HG02571 (cell line): Measurements from ENCODE around the gene RELN.
"Not testable (repeated sequence)": the region's sequence is repeated elsewhere in the genome, so short reads cannot be mapped to it uniquely, and the experiment has no call there.

Experiments used
- ATAC-seq: cut with Tn5 transposase; IDR thresholded peaks from one replicate; pipeline ENCODE4 v1.9.1; 2021; ENCODE audit warnings: mild to moderate bottlenecking, moderate library complexity; ENCODE audit not compliant: unreplicated experiment

RELN gene

DNA sequence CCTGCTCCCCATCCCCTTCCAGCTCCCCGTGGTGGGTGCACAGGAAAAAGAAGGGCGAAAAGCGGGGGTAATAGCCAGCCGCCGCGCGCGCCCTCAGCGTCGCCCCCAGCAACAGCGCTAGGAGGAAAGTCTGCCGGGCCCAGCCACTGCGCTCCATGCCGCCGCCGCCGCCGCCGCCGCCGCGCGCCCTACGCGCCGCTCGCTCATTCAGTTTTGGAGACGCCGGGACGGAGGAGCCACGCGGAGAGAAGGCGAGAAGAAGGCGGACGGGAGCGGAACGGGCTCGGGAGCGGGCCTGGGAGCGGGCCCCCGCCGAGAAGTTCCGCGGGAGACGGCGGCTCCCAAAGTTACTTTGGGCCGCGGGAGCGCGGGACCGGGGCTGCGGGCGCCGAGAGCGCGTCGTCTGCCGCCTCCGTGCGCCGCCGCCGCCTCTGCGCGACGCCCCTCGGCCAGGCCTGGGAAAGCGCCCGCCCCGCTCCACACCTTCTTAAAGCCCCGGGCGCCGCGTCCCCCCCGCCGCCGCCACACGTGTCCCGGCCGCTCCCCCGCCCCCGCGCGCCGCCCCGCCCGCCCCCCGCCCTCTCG lies at the start of gene RELN:
RELN (minus strand) TSS at position 459 of the 585 bp plus-strand sequence; CDS start at position 157, 302 bp downstream.
- no peak for ATAC-seq

DNA sequence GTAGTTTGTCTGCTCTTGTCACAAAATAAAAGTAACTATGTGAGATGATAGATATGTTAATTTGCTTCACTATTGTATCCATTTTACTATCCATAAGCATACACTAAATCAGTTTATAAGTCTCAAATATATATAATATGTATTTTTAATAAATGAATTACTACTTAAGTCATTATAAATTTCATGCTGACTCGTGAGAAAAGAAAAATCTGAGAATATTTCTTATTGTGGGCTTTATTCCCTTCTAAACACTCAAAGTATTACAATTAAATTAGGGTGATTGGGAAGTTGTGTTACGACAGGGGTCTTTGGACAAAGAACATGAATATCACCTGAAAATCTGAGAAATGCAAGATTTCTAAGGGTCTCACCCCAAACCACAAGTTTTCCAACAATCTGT lies 48.7 kb upstream of the RELN start:
- no peak for ATAC-seq

DNA sequence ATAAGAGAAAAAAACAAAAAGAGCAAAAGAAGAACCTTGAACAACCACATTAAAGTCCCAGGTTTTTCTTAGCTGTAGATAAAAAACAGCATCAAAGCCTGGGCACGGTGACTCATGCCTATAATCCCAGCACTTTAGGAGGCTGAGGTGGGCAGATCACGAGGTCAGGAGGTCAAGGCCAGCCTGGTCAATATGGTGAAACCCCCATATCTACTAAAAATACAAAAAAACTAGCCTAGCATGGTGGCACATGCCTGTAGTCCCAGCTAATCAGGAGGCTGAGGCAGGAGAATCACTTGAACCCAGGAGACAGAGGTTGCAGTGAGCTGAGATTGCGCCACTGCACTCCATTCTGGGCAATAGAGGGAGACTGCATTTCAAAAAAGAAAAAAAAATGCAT lies 47.4 kb upstream of the RELN start:
- ATAC-seq, result not testable (repeated sequence)

DNA sequence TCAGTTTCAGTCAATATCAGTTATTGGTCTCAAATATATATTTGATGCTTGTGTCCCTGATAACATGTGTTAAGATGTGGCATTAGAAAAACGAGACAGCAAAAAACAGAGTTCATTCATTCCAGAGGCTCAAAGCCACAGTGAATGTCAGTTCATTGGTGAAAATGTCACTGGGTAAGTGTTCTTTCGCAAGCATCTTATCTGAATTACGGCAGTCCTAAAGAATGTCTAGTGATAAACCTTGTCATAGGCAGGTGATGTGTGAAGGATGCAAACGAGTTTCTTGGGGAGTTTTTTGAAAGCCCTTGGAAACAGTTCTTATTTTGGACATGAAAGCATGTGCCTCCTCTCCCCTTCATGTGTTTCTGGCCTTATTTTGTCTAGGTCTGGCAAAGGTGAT lies 45.9 kb upstream of the RELN start:
- ATAC-seq, result no peak

DNA sequence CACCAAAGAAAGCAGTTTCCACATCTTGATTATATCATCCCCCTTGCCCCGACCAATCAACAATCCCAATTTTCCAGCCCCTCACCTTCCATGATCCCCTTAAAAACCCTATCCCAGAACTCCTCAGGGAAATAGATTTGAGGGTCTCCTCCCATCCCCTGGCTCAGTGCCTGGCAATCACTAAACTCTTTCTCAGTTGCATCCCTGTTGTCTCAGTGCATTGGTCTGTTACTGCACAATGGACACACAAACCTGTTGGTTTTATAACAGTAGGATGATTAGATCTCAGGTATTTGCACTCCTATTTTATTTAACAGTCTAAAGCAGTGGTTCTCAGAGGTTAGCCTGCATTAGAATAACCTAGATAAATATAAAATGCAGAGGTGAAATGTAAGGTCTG lies 45.2 kb upstream of the RELN start:
- ATAC-seq, result no peak

DNA sequence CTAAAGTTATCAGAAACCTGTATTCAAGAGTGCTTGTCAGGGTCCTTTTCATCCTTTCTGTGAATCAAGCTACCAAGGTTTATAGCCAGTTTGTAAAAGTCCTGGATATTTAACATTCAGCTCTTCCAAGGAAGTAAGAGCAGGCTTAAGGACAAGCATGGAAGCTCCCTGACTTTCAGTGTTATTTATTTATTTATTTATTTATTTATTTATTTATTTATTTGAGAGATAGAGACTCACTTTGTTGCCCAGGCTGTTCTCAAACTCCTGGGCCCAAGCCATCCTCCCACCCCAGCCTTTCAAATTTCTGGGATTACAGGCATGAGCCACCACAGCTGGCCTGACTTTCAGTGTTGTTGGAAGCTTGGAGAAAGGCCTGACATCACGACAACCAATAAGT lies 44.4 kb upstream of the RELN start:
- ATAC-seq, result no peak

DNA sequence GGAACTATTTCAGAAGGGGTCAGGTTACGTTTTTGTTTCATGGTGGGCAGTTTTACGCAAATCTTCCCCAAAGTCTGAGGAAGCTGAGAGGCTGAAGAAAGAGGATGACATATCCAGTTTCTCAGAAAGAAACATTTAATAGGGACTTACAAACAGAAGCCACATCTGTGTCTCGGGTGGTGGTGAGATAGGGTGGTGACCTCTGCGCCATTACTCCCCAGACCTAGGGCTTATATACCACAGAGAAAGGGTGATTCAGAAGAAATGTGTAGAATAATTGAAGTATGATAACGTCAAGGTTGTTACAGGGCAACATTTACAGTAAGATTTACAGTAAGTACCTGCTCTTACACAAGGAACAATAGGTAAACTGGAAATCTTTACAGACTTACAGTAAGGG lies 43.0 kb upstream of the RELN start:
- no peak for ATAC-seq

DNA sequence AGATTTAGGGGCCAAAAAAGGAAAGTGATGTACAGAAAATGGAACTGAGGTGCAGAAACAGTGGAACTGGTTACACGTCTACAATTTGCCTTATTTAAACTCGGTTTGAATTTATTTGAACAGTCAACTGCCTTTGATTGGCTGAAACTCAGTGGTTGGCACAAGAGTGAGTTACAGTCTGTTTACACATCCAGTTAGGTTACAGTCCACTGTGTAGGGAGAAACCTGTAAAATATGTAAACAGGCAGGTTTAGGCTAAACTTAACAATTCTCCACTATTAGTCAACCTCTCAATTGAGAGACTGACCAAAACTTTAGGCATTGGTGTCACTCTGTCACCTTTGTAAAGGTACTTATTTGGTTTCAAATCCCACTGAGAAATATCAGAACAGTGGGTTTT lies 40.3 kb upstream of the RELN start:
- ATAC-seq, result no peak

DNA sequence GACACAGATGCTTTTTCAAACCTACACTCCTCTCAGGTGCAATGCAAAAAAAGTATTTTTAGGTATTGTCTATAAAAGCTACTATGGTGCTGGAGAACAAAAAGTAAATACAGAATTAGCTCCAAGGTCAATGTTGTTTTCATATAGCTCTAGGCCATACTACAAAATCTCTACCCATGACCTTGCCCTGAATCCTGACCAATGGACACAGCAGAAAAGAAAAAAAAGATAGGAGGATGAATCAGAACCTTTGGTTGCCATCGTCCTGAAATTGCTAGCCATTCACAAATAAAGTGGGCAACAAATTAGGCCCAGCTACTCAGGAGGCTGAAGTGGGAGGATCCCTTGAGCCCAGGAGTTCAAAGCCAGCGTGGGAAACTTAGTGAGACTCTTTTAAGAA lies 35.2 kb upstream of the RELN start:
- ATAC-seq, result no peak

DNA sequence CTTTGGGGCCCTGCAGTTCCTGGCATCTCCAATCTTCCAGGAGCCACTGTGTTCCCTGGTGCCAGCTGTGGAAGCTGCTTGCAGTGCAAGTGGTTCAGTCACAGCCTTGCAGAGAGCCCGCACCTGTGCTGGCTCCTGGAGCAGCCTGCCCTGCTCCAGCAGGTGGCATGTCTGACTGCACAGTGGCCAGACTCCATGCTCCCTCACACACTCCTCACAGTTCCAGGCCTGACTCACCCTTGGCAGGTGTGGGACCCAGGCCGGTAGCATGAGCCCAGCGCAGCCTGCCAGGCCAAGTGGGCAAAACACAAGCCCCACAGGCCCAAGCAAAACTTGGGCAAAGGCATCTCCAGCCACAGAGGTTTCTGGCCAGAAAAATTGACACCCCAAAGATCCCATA lies 33.6 kb upstream of the RELN start:
- ATAC-seq, result no peak

DNA sequence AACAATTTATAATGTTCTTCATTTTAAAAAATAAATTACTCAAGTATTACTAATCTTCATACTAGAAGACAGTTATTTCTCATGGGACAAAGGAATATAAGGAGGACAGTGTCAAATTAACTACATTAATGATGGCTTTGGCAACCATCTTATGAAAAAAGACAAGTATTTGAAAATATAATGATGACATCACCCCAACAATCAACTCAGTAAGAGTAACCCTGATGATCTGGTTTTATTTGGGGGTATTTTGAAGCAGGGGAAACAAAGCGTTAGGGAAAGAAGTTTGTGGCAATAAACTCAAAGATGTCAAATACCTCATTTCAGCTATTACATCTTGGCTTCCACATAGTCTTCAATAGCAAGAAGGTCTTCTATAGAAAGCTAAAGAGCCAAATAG lies 29.0 kb upstream of the RELN start:
- ATAC-seq, result no peak

DNA sequence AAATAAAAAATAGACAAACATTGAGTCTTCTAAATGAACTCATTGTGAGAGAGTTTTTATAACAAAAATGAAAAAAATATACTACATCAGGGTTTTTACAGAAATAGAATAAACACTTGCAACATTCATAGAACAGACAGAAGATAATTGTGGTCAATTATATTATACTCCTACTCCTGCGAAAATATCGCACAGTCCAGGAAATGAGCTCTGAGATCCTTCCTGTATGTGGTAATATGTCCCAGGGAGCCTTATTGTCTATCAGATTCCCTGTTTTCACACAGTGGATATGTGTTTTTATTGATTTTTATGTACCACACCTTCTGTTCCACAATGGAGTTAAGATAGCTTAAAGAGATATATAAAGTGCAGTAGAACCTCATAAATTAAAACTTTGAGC lies 27.5 kb upstream of the RELN start:
- no peak for ATAC-seq

DNA sequence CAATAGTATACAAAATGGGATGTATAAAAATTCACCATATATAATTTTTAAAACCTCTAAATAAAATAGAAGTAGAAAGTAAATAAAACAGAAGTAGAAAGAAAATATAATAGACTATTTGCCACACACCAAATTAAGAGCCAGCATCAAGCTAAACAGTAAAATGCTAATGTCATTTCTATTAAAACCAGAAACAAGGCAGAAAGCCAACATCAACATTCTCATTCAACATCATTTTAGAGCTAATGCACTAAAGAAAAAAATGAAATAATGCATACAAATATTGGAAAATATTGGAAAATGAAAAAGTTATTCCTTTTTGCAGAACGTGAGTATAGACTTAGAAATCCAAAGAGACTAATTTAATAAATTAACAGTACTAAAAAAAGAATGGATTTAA lies 23.4 kb upstream of the RELN start:
- no peak for ATAC-seq

DNA sequence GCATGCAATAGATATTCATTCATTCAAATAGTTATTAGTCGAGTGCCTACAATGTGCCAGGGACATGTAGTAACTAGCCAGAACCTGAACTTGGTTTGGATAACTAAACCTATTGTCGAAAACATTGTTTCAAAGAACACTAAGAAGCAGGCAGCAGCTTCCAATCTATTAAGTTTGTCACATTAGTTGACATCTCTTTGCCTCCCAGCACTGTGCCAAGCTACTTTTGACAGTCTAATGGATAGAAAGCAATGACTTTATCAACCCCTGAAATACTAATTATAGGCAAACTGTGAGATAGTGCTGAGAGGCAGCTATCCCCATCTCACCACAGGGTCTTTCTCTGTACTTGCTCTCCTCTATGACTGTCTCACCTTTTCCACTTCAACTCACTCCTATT lies 22.4 kb upstream of the RELN start:
- ATAC-seq, result no peak

DNA sequence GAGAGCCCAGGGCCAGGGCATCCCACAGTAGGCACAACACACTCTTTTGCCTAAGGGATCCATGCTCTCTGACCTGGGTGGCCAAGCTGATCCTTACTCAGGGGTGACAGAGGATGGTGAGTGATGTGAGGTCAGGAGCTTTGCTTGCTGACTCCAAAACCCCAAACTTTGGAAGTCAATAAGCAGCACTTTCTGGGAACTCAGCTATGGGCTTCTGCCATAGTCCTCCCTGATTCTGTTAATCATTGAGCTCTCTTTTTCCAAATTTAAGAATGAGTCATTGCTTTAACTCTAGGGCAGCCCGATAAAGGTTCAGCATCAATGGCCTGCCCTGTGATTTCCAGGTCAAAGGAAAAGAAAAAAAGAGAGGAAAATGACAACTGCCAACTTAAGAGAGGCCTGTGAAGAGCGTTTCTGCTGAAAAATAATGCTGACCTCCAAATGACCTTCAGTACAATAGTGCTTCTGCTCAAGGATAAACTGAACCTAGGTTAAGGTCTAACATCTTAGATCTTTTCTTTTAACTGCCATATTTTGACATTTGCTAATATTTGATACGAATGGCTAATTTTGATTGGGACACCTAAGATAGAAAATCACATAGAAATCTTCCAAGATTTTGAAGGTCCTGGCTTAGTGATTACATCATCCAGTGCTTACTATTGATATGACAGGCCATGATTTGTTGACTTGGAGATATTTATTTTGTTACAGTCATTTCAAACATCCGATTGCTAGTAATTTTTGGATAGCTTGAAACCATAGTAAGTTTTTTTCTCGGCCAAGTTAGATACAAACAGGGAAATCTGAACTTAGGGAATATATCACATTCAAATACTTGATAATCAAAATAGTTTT lies 20.8 kb upstream of the RELN start:
- no peak for ATAC-seq

DNA sequence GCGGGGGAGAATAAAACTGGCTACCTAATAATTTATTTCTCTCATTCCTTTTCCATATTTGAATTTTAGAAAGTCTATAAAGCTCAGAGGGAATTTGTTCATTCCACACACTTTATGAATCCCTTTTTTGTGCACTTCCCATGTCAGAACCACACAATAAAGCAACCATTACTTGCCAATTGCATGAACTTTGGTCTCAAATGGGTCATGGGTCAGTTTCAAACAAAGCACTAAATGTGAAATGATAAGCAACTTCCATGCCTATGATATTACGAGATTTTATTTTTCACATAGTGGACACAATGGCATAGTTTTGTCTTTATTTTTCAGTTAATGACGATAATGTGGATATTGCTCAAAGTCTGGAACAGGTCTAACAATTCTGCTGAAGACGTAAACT lies 18.6 kb upstream of the RELN start:
- ATAC-seq, result no peak

DNA sequence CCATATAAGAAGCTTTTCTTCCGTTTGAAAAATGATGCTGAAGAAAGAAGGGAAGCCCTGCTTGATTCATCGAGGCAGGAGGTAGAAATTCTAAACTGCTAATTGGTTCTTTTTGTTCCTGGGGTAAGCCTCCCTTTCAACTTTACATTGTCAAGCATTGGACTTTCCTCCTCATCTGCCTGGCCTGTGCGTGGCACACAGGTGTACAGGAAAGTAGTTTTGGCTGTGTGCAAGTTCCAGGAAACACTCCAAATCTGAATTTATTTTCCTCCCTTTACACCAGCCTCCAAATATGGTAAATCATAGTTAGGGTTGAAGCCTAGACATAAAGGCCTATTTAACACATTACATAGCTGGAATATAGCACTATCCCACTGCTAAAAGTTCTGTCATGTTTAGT lies 18.2 kb upstream of the RELN start:
- no peak for ATAC-seq

DNA sequence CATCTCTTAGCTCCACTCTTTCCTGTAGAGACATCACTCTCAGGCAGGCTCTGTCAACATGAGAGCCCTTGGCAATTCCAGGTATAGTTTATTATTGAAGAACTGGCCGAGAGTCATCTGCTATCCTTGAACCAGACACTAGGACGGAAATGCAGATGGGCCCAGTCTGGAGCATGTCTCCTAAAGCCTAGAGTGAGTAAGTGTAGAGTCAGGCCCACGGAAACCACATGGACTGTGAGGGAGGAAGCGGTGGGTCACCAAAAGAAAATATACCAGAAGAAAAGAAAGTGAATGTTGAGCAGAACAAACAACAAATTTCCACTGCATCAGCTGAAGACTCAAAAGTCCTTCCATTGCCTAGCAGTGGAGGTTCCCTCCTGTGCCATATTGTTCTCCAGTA lies 15.7 kb upstream of the RELN start:
- no peak for ATAC-seq

DNA sequence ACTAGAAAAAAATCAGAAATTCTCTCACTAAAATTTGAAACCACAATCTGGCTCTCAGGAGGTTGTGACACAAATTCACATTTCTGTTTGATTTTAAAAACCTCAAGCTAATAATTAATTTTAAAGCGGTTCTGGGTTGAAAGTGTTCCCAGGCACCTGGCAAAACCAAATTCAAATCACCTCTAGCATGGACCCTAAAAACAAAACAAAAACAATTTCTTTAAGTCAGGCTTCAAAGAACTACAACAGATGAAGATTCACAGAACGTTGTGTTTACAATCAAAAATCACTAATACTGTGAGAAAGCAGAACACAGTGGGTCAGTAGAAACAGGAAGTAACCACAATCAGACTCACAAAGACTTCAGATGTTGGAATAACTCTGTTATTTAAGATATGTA lies 7.2 kb upstream of the RELN start:
- ATAC-seq, result no peak

DNA sequence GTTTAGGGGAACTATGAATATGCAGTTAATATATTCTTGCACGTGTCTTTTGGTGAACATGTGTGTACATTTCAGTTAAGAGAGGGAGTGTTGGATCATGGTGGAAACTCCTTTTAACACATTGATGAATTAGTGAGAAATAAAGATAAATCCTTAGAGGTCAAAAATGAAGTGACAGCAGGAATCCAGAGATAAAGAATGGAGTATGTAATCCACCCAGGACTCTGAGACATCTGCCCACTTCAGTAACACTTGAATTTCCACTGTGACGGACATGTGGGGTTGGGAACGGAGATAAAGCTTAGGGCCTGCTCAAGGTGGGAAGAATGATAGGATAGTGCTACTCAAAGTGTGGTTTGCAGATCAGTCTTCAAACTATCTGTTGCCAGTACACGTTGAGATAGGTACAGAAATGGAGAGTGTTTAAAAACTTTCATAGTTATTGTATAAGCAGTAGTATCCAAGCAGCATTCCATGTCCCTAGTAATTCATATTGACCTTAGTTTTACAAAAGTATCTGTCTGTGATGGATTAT lies 6.6 kb upstream of the RELN start:
- ATAC-seq, result no peak

DNA sequence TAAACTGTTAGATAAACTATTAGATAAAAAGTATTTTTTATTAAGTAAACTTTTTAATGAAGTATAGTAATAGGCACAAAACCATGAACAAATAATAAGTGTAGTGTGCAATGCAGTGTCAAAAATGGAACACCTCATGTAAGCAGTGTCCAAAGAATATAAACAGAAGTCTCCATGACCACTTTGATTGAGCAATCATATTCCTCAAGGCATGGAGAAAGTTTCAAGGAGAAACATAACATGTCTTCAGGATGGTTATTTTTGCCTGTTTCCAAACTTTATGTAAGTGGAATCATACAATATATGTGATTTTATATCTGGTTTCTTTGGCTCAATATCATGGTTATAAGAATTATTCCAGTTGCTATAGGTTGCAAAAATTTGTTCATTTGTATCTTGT lies 6.1 kb upstream of the RELN start:
- no peak for ATAC-seq

DNA sequence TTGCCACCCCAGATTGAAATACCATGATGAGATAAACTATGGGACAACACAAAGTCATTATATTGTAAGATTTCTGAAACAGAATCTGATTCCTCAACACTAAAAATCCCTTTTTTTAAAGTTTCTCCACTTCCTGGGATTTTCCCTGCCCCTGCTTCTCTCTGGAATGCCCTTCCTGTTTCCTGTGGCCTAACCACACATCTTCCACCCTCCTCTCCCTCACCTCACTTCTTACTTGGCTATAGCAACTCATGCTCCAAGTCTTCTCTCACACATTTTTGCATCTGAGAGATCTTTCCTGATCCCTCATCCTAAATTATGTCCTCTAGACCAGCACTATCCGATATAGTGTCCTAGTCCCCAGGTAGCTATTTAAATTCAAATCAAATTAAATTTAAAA lies 4.1 kb upstream of the RELN start:
- ATAC-seq, result no peak

DNA sequence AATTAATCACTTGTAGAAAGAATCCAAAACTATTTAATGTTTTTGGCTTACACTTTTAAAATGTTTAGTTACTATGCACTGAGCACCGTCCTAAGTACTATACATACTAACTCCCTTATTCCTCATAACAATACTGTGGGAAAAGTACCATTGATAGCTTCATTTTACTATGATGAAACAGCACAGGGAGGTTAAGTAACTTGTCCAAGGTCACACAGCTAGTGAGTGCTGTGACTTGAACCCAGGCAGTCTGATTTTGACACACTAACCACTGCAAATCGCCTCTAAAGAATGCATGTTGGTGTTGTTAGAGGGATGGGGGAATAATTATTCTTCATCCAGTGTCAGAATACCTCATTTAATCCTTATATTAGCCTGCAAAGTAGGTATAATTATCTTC lies 1.9 kb upstream of the RELN start:
- ATAC-seq, result no peak
